Mesenchymal stem cell (in vitro differentiated cells and primary cell): ENCODE data around the gene FOXP1.

Experiments used
- DNase-seq: peaks from one replicate; pipeline ENCODE4 v3.0.0-alpha.2; 2013
- H2AFZ ChIP-seq: one replicate; pipeline ENCODE4 v1.6.1; 2013; ENCODE audit warnings: low read depth, mild to moderate bottlenecking, control low read depth, inconsistent platforms, low read length, moderate library complexity
- H2AK5ac ChIP-seq: 2 replicates; pipeline ENCODE4 v1.6.1; 2013; ENCODE audit warnings: low read length, moderate library complexity, mild to moderate bottlenecking, inconsistent platforms; ENCODE audit not compliant: severe bottlenecking
- H2BK120ac ChIP-seq: one replicate; pipeline ENCODE4 v1.6.1; 2013; ENCODE audit warnings: low read depth, mild to moderate bottlenecking, inconsistent platforms, low read length, moderate library complexity
- H2BK12ac ChIP-seq, 2 experiments: one replicate each; pipeline ENCODE4 v1.6.1; 2013; ENCODE audit warnings: inconsistent platforms in 2 of 2, low read length in 2 of 2, mild to moderate bottlenecking in 2 of 2, moderate library complexity in 2 of 2, control low read depth in 1 of 2
- H2BK15ac ChIP-seq: one replicate; pipeline ENCODE4 v1.6.1; 2013; ENCODE audit warnings: mild to moderate bottlenecking, low read depth, inconsistent platforms; ENCODE audit not compliant: poor library complexity, severe bottlenecking
- H2BK5ac ChIP-seq: 2 replicates; pipeline ENCODE4 v1.6.1; 2013; ENCODE audit warnings: low read depth, mild to moderate bottlenecking, low read length, control low read depth, inconsistent platforms; ENCODE audit not compliant: poor library complexity, severe bottlenecking
- H3K14ac ChIP-seq, 2 experiments: one replicate each; pipeline ENCODE4 v1.6.1; 2013; ENCODE audit warnings: inconsistent platforms in 2 of 2, low read length in 2 of 2, control low read depth in 1 of 2, mild to moderate bottlenecking in 1 of 2, moderate library complexity in 1 of 2
- H3K18ac ChIP-seq, 2 experiments: one replicate each; pipeline ENCODE4 v1.6.1; 2013; ENCODE audit warnings: inconsistent platforms in 2 of 2, low read length in 2 of 2, control low read depth in 1 of 2, low read depth in 1 of 2, mild to moderate bottlenecking in 1 of 2
- H3K23ac ChIP-seq, 2 experiments: one replicate each; pipeline ENCODE4 v1.6.1; 2013; ENCODE audit warnings: inconsistent platforms in 2 of 2, low read length in 2 of 2, mild to moderate bottlenecking in 2 of 2, moderate library complexity in 2 of 2, control low read depth in 1 of 2
- H3K27ac ChIP-seq: 2 replicates; pipeline ENCODE4 v1.5.1; 2013; ENCODE audit warnings: mild to moderate bottlenecking, moderate library complexity, low read length, control low read depth, inconsistent platforms; ENCODE audit not compliant: poor library complexity, severe bottlenecking
- H3K27me3 ChIP-seq, 2 experiments: 2 replicates each; pipeline versions ENCODE4 v1.6.1 to v1.7.0; 2013; ENCODE audit warnings: low read length in 2 of 2, mild to moderate bottlenecking in 2 of 2, moderate library complexity in 2 of 2, control low read depth in 1 of 2, inconsistent platforms in 1 of 2; ENCODE audit not compliant: control insufficient read depth in 1 of 2, insufficient read depth in 1 of 2
- H3K36me3 ChIP-seq, 2 experiments: 2 replicates each; pipeline versions ENCODE4 v1.6.1 to v1.7.0; 2013; ENCODE audit warnings: low read length in 2 of 2, control low read depth in 1 of 2, inconsistent platforms in 1 of 2, low read depth in 1 of 2, mild to moderate bottlenecking in 1 of 2; ENCODE audit not compliant: insufficient read depth in 2 of 2, control insufficient read depth in 1 of 2
- H3K4ac ChIP-seq, 2 experiments: one replicate each; pipeline ENCODE4 v1.6.1; 2013; ENCODE audit warnings: inconsistent platforms in 2 of 2, low read length in 2 of 2, mild to moderate bottlenecking in 2 of 2, moderate library complexity in 2 of 2, control low read depth in 1 of 2, low read depth in 1 of 2
- H3K4me1 ChIP-seq: 2 replicates; pipeline ENCODE4 v1.6.1; 2013; ENCODE audit warnings: low read depth, low read length, control low read depth; ENCODE audit not compliant: control insufficient read depth, insufficient read depth
- H3K4me2 ChIP-seq: 2 replicates; pipeline ENCODE4 v1.6.1; 2013; ENCODE audit warnings: low read length, mild to moderate bottlenecking, inconsistent platforms; ENCODE audit not compliant: poor library complexity, severe bottlenecking
- H3K4me3 ChIP-seq, 2 experiments: 2 replicates each; pipeline versions ENCODE4 v1.5.1 to v1.7.0; 2013; ENCODE audit warnings: low read length in 2 of 2, mild to moderate bottlenecking in 2 of 2, control low read depth in 1 of 2, low read depth in 1 of 2; ENCODE audit not compliant: insufficient read depth in 1 of 2
- H3K79me1 ChIP-seq: replicated peaks from 2 replicates; pipeline ENCODE4 v1.6.1; 2013; ENCODE audit warnings: mild to moderate bottlenecking, control low read depth, low read length, inconsistent platforms; ENCODE audit not compliant: poor library complexity, severe bottlenecking
- H3K9ac ChIP-seq: 2 replicates; pipeline ENCODE4 v1.7.0; 2013; ENCODE audit warnings: mild to moderate bottlenecking, low read length, moderate library complexity
- H3K9me3 ChIP-seq: 2 replicates; pipeline ENCODE4 v1.7.0; 2013; ENCODE audit warnings: mild to moderate bottlenecking, low read length; ENCODE audit not compliant: control insufficient read depth
- H4K8ac ChIP-seq: one replicate; pipeline ENCODE4 v1.6.1; 2013; ENCODE audit warnings: inconsistent platforms, mild to moderate bottlenecking, low read length, moderate library complexity
- H4K91ac ChIP-seq: one replicate; pipeline ENCODE4 v1.6.1; 2013; ENCODE audit warnings: mild to moderate bottlenecking, low read length, inconsistent platforms
- WGBS: methylation state at CpG from one replicate; pipeline ENCODE4 v1.1.7; 2013; ENCODE audit warnings: mixed read lengths; 5-methylcytosine and 5-hydroxymethylcytosine counted together

The FOXP1 gene

DNA sequence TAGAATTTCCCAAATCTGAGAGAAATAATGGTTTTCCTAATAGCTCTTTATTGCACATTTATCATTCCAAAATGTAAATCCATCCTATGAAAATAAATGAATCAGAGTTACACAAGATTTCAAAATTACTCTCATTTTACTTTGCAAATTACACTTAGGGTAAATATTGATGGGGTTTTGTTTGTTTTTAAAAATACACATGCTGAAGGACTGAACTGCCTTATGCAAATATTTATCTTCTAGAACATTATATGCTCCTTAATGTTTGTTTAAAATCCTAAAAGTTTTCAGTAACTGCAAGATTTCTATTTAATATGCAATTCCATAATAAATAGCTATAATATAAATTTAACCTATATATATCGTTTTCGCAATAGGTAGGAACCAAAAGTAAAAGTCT lies 38.2 kb downstream of the FOXP1 start:
- H3K27ac ChIP-seq, result no peak overlapping the region
- no peak overlapping the region for H2BK120ac ChIP-seq
- no peak overlapping the region for H2BK15ac ChIP-seq
- H3K27me3 ChIP-seq, result no peaks in the 10 kb centered on the region
- no peak overlapping the region for H2BK12ac ChIP-seq
- no peak overlapping the region for H3K4ac ChIP-seq
- no peak overlapping the region for H2BK5ac ChIP-seq
- WGBS, result no CpG with 5 or more reads among the region's 2 CpGs
- H3K9me3 ChIP-seq, result no peaks in the 10 kb centered on the region
- no peak overlapping the region for H3K14ac ChIP-seq
- no peak overlapping the region for H3K18ac ChIP-seq
- H3K23ac ChIP-seq, result no peak overlapping the region
- H3K4me1 ChIP-seq, result peaks cover 27% of the 10 kb centered on the region
- peaks cover 0 to 15% of the 10 kb centered on the region in 2 experiments for H3K36me3 ChIP-seq
- H4K91ac ChIP-seq, result no peak overlapping the region
- no peak overlapping the region for H3K9ac ChIP-seq
- no peak for DNase-seq
- H4K8ac ChIP-seq, result no peak overlapping the region
- H3K4me2 ChIP-seq, result no peak overlapping the region
- H3K4me3 ChIP-seq, result no peak overlapping the region
- H2AFZ ChIP-seq, result no peak overlapping the region
- H3K79me1 ChIP-seq, result peaks cover 10% of the 10 kb centered on the region
- no peak overlapping the region for H2AK5ac ChIP-seq

- Histone ChIP-seq H3K79me1 (peaks cover 7% of the 10 kb centered on the region), H3K4ac (no peak overlapping the region), H3K14ac (peak overlapping the region in 1 of 2 experiments; percentile 5), H3K36me3 (peaks cover 0 to 15% of the 10 kb centered on the region in 2 experiments), H3K9me3 (no peaks in the 10 kb centered on the region), H4K8ac (peak overlapping the region; percentile 29), H3K4me3 (peak overlapping the region in 1 of 2 experiments; percentile 73), H3K27ac (peak overlapping the region; percentile 0), H2BK15ac (no peak overlapping the region), H2BK12ac (peak overlapping the region; percentile 0 to 80), H2BK120ac (no peak overlapping the region), H2BK5ac (no peak overlapping the region), H3K9ac (peak overlapping the region; percentile 74), H3K27me3 (no peaks in the 10 kb centered on the region), H2AFZ (no peak overlapping the region), H4K91ac (peak overlapping the region; percentile 25), H3K4me1 (peaks cover 20% of the 10 kb centered on the region), H2AK5ac (peak overlapping the region; percentile 8), H3K18ac (peak overlapping the region in 1 of 2 experiments; percentile 3), H3K23ac (no peak overlapping the region), H3K4me2 (no peak overlapping the region)
- no peak for DNase-seq
- 71% methylated on average over 3 of the region's 3 CpGs for WGBS
Observed at GRCh38 chr3:71543371-71544016, 40.0 kb downstream of the FOXP1 start.

DNA sequence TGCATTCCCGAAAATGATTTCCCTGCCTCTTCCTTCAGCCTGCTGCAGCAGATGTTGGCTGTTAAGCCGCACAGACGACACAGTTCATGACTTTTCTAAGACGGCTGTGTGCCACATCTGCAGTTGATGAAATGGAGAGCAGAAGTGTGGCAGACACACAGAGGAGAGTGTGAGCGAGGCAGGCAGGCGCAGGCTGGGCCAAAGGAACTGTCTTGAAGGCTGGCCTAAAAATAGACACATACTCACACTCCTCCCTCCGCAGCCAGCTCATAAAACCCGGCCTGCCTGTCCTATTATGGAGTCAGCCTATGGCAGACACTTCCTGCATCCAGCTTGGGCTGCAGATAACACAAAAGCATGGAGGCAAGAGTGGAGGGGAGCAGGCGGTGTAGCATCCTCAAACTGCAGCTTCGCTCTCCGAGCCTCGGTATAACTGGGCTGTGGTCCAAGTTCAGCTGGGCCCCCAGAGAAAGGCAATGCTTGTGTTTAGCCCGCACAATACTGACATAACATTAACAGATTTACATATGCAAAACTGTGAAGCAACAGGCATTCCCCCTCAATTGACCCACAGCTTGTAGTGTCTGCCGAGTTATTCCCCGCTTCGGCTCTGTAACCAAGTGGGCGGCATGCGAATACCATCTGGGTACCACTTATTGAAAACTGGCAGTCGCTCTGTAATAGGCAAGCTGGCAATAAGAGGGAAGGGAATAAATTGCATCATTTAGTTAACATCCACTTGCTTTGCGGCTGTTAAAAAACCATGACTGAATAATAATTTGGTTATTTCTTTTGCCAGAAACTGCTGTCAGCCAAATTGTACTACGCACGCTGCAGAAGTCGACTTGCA lies 40.8 kb downstream of the FOXP1 start:
- peak overlapping the region; percentile 41 for H4K91ac ChIP-seq
- peak overlapping the region in 1 of 2 experiments; percentile 84 for H3K18ac ChIP-seq
- H3K4me2 ChIP-seq, result no peak overlapping the region
- H2AK5ac ChIP-seq, result peak overlapping the region; percentile 48
- H3K9me3 ChIP-seq, result no peaks in the 10 kb centered on the region
- H3K36me3 ChIP-seq, result peaks cover 0 to 15% of the 10 kb centered on the region in 2 experiments
- H3K14ac ChIP-seq, result no peak overlapping the region
- H3K23ac ChIP-seq, result no peak overlapping the region
- H2BK15ac ChIP-seq, result no peak overlapping the region
- no peaks in the 10 kb centered on the region for H3K27me3 ChIP-seq
- H3K9ac ChIP-seq, result peak overlapping the region; percentile 74
- peaks cover 7% of the 10 kb centered on the region for H3K79me1 ChIP-seq
- H3K27ac ChIP-seq, result peak overlapping the region; percentile 73
- H2BK12ac ChIP-seq, result peak overlapping the region in 1 of 2 experiments; percentile 70
- H3K4me1 ChIP-seq, result peaks cover 17% of the 10 kb centered on the region
- 61% methylated on average over 21 of the region's 23 CpGs for WGBS
- H3K4ac ChIP-seq, result peak overlapping the region in 1 of 2 experiments; percentile 36
- H2BK120ac ChIP-seq, result peak overlapping the region; percentile 50
- H4K8ac ChIP-seq, result peak overlapping the region; percentile 89
- peak; percentile 93 for DNase-seq
- peak overlapping the region in 1 of 2 experiments; percentile 73 for H3K4me3 ChIP-seq
- H2AFZ ChIP-seq, result no peak overlapping the region
- no peak overlapping the region for H2BK5ac ChIP-seq

GRCh38 chr3:71541313-71541712 lies 42.2 kb downstream of the FOXP1 start:
- no peak overlapping the region for H2BK5ac ChIP-seq

More at GRCh38 chr3:71541313-71541712, 42.2 kb downstream of the FOXP1 start:
- no peak overlapping the region for H3K27ac ChIP-seq
- no peak overlapping the region for H3K18ac ChIP-seq
- no peak overlapping the region for H3K14ac ChIP-seq
- no peak overlapping the region for H2BK15ac ChIP-seq
- H2AK5ac ChIP-seq, result no peak overlapping the region
- no peak overlapping the region for H2BK12ac ChIP-seq
- no peak overlapping the region for H4K8ac ChIP-seq
- H3K4me1 ChIP-seq, result peaks cover 23% of the 10 kb centered on the region
- no peak overlapping the region for H3K4me2 ChIP-seq
- no peak overlapping the region for H3K4me3 ChIP-seq
- peaks cover 0 to 11% of the 10 kb centered on the region in 2 experiments for H3K36me3 ChIP-seq
- DNase-seq, result no peak
- H4K91ac ChIP-seq, result no peak overlapping the region
- H3K79me1 ChIP-seq, result peaks cover 7% of the 10 kb centered on the region
- H2BK120ac ChIP-seq, result no peak overlapping the region
- H3K4ac ChIP-seq, result no peak overlapping the region
- no peak overlapping the region for H2AFZ ChIP-seq
- H3K9ac ChIP-seq, result no peak overlapping the region
- H3K27me3 ChIP-seq, result no peaks in the 10 kb centered on the region
- WGBS, result 85% methylated on average over 3 of the region's 3 CpGs
- H3K23ac ChIP-seq, result no peak overlapping the region
- no peaks in the 10 kb centered on the region for H3K9me3 ChIP-seq
